NCI-H446 treated with DMSO at 0.1 percent for 48 hours (cell line): ENCODE results near the gene TSPO.

Experiments
- DNase-seq: peaks from one replicate; lab custom pipeline; 2025; lab: John Stamatoyannopoulos, UW

TSPO gene

DNA sequence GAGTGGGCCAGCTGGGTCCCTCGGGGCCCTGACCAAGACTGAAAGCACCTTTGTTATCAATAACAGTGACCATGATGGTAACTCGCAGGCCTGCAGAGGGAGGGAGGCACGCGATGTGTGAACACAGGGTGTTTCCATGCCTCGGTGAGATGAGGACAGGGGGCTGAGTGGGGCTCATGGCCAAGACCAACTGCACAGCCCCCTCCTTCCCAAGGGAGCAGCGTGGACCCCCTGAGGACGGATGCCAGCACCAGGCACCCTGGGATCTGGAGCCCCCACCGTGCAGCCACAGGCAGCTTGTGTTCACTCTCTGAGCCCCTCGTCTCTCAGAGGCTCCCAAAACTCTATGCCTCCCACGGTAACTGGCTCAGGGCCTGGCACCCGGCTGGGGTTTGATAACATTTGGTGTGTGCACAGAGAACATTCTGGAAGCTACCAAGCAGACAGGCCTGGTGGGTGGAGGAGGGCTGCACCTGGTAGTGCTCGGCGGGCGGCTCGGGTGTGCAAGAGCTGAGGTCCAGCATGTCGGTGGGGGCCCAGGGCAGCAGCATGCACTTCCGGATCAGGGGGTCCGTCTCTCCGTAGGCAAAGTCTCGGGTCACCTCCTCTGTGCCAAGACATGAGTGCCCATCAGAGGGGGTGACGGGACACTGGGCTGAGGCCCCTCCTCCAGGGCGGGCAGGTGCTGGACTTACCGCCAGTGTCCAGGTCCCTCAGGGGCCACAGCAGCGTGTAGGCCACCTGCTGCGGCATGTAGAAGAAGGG, 28.0 kb downstream of the TSPO start:
- no peak for DNase-seq

DNA sequence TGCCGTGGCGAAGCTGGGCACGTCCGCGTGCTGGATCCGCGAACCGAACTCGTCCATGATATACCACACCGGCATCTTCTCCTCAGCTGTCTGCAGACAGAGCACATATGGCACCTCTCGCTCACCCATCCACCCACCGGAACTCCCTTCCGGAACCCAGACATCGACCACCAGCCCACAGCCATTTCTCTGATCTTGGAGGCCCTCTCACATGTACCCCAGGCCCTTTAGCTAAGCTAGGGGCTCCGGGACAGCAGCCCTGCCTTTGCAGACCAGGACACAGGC, 28.5 kb downstream of the TSPO start:
- DNase-seq: no peak

DNA sequence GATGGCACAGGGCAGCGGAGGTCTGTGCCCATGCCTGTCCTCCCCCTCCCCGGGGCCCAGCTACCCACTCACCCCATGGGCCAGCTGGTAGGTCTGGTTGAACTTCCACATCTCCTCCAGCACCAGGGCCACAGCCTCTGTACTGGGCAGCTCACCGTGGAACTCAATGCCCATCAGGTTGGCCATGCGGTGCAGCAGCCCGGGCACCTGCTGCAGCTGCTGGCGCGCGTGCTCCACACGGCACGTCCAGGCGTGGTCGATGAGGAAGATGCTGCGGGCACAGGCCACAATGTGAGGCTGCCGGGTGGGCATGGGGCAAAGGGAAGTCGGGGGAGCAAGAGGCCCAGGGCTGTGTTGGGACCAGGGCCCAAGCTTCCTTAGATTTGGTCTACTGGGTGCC, 29.3 kb downstream of the TSPO start:
- DNase-seq: no peak

DNA sequence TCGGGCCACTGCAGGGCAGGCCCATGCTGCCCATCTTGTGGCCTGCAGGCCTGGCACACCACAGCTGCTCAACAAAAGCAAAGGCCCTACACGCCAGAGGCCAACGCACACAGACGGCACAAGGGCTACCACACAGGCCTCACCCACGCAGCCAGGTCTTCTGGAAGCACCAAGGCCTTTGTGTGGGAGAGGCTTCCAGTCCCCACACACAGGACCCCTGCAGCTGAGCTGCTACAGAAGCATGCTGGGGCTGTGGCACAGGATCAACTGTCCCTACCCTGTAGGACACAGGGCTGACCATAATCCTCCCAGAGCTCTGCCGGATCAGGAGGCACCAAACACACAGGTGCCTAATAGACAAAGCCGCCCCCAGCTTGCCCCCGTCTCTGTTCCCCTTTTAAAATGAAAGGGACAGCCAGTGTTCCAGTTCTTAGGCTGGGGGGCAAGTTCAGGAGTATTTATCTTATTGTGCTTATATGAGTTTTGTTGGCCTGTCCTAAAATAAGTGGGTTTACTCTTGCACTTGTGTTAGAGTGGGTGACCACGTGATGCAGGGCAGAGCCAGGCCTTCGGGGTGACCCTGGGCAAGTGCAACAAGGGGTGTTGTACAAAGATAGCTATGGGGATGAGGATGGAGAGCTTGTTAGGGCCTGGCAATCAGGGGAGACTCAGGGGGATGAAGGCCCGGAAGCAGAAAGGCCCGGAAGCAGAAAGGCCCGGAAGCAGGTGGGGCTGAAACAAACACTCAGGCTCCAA, 30.1 kb downstream of the TSPO start:
- no peak for DNase-seq

DNA sequence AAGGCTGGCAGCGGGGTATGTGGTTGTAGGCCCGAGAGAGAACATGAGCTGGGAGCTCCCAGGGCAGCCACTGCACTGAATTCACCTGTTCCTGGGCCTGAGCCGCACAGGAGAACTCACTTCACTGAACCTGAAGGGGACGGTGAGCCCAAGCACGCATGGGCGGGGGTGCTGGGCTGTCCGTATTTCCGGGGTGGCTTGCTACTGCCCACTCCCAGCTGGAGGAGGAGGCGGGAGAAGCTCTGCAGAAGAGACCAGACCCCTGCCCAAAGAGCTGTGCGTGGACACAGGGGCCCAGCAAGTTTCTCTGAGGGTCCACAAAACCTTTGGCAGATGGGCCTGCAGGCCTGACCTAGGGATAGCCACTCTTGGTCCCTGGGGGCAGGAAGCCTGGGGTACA, 30.8 kb downstream of the TSPO start:
- no peak for DNase-seq

DNA sequence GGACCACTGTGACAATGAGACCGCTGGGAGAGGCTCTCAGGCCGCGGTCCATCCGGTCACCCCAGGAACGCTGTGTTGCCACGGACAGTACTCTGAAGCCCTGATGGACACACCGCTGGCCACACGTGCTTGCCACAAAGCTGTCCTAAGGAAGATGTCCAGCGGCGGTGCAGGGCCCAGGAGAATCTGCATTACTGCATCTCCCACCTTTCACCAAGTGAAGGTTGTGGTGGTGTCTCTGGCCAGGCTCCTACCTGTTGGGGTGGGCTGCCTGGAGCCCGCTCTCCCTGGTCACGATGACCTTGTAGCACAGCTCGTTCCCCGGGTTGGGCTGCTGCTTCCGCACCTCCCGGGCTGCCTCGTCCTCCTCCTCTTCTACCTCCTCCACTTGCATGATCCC, 31.4 kb downstream of the TSPO start:
- DNase-seq: no peak

DNA sequence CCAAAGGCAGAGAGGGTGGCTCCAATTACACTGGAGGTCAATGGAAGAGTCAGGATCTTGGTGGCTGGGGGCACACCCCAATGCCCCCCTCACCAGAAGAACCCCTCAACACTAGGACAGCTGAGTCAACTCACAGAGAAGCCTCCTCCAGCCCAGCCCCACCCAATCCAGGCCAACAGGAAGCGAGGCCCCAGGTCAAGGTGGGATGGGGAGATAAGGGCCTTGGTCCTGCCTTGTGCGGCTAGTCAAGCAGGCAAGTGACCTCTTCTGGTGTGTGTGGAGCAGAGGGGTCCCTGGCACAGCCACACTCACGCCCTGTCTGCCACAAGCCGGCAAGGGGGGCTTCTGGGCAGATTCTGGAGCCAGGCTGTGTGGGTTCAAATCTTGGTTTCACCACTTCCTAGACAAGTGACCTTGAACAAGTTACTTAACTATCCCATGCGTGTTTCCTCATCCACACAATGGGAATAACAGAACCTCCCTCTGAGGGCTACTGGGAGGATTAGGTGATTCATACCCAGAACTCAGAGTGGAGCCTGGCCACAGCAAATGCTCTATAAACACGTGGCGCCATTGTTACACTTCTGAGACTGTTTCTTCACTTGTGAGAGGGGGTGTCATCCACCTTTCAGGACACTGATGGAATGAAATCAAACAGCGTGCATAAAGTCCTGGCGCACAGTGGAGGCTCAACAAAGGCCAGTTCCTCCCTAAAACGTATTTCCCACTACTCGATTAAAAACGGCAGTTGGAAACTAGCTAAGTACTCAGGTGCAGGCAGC, 32.3 kb downstream of the TSPO start:
- no peak for DNase-seq

DNA sequence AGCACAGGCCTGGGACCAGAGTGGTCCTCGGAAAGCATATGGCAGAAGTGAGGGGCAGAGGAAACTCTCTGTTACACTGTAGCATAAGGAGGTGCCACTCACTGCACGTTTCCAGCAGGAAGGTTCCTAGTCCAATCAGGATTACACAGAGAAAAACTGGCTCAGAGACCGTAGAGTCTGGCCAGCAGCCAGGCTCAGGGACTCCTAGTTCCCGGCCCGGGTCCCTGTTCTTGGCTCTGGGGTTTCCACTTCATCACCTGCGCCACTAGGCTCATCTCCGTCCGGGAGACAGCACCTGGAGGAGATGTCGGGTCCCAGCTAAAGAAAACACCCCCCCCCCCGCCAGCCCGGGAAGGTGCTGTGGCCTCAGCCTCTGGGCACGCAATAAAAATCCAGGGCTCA, 34.5 kb downstream of the TSPO start:
- DNase-seq: peak; percentile 44

DNA sequence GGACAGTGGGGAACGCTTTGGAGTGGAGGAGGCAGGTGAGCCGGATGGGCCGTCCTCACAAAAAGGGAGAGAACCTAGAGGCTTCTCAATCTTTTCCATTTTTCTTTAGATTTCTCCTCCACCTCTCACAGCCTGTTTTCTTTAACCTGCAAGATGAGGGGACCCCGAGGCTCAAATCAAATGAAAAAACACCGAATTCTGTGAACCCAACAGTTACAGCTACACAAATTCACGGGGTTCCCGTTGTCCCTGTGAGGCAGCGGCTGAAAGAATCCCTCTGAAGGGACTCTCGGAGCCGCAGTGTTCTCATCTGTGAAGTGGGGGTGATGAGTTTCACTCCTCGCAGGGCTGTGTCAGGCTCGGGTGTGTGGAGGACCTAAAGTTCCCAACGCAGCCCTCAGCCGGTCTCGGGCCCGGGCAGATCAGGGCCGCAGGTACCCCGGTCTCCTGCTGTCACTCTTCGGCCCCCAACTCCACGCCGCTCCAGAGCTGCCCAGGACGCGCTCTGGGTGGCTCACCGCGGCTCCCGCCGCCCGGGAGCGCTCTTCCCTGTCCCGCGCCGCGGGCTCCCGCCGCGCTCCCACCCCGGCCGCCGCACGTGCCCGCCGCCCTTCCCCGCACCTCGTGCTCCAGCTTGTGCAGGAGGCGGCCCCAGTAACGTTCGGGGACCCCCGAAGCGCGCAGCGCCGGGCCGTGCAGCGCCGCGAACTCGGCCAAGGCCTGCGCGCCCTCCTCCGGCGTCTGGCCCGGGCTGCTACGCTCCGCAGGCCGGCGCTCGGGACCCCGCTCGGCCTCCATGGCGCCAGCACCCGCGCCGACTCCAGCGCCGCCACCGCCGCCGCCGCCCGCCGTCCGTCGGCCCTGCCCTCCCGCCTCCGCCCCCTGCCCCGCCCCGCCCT, 35.2 kb downstream of the TSPO start, which contains the start of gene TTLL12:
TSS of gene TTLL12 (minus strand) at position 863 of the 899 bp plus-strand sequence. CDS start at position 798, 65 bp downstream.
- DNase-seq: peak; percentile 2

DNA sequence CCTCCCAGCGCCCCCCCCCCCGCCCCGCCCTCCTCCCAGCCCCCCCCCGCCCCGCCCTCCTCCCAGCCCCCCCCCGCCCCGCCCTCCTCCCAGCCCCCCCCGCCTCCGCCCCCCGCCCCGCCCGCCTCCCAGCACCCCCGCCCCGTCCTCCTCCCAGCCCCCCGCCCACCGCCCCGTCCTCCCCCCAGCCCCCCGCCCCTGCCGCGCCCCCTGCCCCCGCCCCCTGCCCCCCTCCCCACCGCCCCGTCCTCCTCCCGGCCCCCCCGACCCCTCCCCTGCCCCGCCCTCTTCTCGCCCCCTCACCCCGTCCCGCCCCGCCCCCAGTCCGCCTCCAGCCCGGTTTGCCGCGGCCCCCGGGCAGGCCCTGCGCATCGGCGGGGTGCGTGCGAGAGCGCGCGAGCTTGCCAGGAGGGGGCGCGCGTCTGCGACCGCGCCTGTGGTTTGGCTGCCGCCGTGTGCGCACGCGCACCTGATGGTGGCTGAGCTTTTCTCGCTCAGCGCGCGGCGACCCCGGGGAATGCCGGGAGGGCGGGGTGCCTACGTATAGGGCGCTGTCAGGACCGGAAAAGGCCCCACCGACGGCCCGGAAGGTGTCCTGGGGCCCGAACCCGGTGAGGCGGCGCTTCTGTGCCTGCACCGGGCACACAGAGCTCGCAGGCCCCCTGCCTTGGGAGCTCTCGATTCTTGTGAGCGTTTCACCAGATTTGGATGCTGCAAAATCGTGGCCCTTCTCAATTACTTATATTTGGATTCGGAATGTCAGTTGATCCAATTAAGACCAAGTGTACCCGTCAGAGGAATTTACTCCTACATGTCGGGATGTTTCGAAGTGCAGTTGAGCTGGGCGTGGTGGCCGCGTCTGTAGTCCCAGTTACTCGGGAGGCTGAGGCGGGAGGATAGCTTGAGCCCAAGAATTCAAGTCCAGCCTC, 36.1 kb downstream of the TSPO start:
- peak; percentile 91 for DNase-seq

DNA sequence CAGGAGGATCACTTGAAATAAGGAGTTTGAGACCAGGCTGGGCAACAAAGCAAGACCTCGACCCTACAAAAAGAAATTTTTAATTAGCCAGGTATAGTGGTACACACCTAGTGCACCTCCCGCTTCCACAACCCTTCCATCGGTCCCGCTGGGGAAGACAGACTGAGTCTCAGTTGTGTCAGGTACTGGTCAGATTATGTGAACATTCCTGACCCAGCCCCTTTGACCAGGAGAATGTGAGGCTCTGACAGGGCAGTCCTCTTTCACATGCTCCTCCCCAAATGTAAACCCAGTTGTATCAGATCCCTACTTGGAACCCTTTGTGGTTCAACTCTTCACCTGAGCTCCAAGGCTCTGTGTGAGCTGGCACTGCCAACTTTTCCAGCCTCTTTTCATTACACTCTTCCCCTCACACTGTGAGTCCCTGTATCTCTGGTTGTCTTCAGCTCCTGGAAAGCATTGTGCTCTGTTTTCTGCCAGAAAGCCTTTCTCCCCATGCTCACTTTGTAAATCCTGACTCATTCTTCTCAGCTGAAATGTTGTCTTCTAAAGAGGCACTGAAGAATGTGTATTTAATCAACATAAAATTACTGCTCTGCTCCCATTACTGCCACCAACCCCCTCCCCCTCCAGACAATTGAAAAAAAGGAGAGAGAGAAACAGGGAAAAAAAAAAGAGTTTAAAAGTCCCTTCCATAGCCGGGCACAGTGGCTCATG, 37.6 kb downstream of the TSPO start:
- DNase-seq: no peak

DNA sequence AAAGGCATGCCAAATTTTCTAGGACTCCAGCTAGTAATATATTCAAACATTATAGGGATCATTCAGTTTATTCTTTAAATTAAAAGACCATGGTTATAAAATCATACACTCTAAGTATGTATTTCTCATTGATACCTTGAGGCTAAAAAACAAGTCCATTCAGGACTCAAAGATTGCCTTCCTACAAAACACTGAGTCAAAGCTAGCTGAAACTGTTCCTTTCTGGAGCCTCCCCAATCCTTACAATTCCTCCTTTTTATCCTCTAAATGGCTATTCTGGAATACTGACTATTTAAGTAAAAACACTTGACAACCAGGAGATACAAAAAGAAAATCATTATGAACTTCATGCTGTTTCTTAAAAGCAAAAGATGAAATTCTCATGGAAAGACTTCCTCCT, 40.5 kb downstream of the TSPO start:
- no peak for DNase-seq

DNA sequence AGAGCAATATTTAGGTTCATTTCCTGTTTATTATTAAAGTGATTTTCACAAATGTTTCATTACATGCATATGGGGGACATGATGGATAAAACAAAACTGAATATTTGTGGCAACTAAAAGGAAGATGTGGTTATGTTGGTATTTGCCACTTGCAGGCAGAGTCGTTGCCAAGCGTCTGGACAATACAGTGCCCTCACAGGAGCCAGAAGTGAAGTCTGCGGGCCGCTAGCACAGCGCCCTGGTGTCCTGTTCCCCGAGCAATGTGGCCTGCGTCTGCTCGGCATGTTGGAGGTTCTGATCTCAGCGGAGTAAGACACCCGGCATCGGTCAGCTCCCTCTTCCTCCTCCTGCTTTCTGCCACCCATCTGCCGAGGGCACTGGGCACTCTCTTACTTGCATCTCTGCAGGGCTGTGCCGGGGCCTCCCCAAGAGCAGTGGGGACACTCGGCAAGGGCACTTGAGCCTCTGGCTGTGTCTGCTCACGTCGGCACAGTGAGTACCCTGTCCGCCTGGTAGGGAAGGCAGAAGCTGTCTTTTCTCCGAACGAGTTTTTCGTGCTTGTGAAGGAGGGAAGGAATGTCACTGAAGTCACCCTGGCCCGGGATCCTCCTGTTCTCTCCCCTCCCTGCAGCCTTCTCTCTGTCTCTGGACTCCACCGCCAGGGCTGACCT, 46.0 kb downstream of the TSPO start:
- no peak for DNase-seq

DNA sequence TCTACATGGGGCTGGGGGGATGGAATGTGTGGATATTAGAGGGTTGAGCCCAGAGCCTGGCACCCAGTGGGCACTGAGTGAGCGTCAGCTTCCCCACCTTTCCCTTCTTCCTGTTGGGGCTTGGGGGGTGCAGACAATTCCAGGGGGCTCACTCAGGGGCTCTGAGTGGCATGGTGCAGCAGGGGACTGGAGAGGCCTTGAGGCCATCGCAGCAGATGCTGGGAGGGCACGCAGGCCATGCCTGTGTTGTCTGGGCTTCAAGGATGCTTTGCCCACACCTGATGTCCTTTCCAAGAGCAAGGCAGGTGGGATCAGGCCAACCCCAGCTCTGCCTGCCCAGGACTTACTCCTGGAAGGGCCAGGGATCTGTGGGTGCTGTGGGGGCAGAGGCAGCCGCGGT, 46.8 kb downstream of the TSPO start:
- no peak for DNase-seq

DNA sequence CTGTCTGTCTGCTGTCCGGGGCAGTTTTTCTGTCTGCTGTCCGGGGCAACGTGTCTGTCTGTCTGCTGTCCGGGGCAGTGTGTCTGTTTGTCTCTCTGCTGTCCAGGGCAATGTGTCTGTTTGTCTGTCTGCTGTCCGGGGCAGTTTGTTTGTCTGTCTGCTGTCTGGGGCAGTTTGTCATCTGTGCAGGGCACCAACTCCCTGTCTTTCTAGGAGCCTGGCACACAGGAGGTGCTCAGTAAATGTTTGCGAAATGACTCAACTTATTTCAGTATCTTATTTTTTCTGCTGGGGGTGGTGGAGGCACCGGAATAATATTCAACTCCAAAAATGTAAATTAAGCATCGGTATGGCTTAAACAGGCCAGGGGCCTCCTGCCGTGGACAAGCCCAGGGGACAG, 47.6 kb downstream of the TSPO start:
- DNase-seq: no peak

DNA sequence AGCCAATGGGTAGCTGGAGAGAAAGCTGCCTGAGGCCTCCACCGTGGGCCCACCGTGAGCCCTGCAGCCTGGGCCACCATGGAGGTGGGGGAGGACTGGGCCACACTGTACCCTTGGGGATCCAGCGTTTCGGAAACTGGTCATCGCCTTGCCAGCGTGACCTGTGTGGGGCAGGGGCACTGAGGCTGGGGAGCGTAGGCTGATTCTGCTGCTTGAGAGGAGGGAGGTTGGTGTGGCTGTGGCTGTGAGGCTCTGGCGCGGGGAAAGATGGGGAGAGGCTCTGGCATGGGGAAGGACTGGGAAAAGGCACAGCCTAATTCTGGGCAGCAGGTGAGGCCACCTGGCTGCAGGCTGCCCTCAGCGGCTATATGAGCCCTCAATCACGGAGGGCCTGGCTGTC, 48.2 kb downstream of the TSPO start:
- DNase-seq: no peak

DNA sequence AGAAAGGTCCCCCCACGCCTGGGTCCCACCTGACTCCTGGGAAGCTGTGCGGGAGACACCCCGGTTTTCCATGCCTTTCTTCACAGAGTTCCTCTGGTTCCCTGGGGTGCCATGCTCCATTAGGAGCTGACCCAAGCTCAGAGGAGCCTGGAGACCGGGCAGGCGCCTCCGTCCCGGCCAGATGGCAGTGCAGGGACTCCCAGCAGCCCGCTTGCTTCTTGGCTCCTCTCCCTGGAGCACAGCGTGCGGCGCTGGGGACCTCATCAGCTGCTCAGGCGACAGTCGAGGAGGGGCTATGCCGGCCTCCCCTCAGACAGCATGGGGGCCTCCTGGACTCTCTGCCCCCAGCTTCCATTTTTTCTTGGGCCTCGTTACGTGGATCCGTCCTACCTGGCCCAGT, 48.7 kb downstream of the TSPO start:
- no peak for DNase-seq

DNA sequence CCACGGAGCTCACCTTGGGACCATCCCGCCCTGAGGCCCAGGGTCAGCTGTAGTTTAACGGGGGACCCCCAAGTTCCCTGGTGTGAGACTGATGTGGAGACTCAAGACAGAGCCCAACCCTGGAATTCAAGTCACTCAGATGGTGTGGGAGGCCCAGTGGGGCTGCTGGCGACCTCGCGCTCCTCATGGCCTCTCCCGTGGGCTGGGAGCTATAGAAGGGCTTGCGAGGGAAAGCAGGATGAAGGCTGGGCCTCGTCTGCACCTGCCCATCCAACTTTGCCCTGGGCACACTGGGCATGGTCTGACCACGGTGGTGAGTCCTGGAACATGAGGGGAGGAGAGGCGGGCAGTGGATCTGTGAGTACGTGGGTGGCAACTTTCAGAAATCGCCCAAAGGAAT, 49.2 kb downstream of the TSPO start:
- no peak for DNase-seq

DNA sequence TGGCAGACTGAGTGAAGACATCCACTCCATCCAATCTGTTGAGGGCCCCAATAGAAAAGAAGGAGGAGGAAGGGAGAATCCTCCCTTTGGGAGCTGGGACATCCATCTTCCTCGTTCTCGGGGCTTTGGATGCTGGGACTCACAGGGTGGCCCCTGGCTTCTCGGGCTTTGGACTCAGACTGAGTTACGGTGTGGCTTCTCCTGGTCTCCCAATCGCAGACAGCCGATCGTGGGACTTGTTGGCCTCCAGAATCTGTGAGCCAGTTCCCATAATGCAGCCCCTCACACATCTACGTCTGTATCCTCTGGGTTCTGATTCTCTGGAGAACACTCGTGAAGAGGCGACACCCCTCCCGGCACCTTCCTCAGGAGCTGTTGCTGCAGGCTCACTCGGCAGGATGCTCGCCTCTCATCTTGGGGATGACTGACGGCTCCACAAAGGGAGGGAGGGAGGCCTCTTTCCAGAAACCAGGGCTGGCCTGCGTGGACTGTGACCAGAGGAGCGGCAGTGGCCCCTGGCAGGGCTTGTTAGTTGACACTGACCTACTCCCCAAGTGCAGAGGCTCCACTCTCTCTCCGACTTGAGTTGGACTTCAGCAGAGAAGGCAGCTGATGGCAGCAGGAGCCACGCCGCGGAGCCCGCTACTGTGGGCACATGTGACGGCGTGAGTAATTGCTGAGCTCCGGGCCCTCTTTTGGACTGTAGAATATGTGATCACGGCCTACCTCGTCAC, 50.3 kb downstream of the TSPO start:
- DNase-seq: no peak
